HFFc6 (cell line): ENCODE data around the gene PDE4C. TPM values are rescaled to one million over a fixed set of nuclear protein-coding genes. Genes with fewer than 3 reads are reported as not detected.

ENCODE experiments used
- DNase-seq: peaks from one replicate; pipeline ENCODE4 v3.0.0-alpha.2; 2018
- H3K27ac Mint-ChIP-seq: 2 replicates; pipeline ENCODE4 v1.8.0; 2020; ENCODE audit warnings: mild to moderate bottlenecking, mixed read lengths
- H3K27me3 Mint-ChIP-seq: 2 replicates; pipeline ENCODE4 v1.8.0; 2021; ENCODE audit warnings: mild to moderate bottlenecking, moderate library complexity, mixed read lengths; ENCODE audit not compliant: insufficient read depth
- H3K36me3 Mint-ChIP-seq: 2 replicates; pipeline ENCODE4 v1.8.0; 2021; ENCODE audit warnings: low read depth, mixed read lengths
- H3K4me1 Mint-ChIP-seq: 2 replicates; pipeline ENCODE4 v1.8.0; 2020; ENCODE audit warnings: low read depth, mixed read lengths
- H3K4me3 Mint-ChIP-seq: 2 replicates; pipeline ENCODE4 v1.8.0; 2020; ENCODE audit warnings: mild to moderate bottlenecking, moderate library complexity, mixed read lengths
- H3K9me3 Mint-ChIP-seq: 2 replicates; pipeline ENCODE4 v1.8.0; 2020; ENCODE audit warnings: mild to moderate bottlenecking, mixed read lengths
- total RNA-seq, 6 experiments: library from RNA; stranded (reverse); fragmentation: NEBNext Ultra II Directional; extraction: Animal tissue kit (Norgen Biotek cat#: 25700); gene quantifications; 2 replicates in 1 of 6; 3 replicates in 5 of 6; pipeline ENCODE4 v1.2.3, GENCODE V29; 2021
- TF ChIP-seq, protein P1 (sequence below): fragments of 200-600 bp; sonication (generic); IDR thresholded peaks from 2 replicates; pipeline ENCODE4 v1.5.0; 2021; ENCODE audit warnings: antibody characterized with exemption, mild to moderate bottlenecking

The PDE4C gene
- total RNA-seq, 6 experiments from 2014 or later: 0.14 TPM; not detected in 5

DNA sequence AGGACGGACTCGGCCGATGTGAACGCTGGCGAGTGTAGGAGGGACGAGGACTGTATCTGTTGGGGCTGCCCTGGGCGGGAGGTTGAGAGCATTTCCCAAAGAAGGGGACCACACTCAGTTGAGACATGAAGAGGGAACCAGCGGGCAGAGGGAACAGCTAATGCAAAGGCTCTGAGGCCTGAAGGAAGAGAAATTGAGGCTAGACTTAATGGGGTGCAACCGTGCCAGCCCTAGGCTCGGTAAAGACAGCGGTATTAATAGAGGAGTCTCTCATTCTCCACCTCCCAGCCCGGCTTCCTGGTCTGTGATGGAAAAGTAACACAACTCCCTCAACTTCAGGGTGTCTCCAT is 32.1 kb downstream of the PDE4C start:
- no peak for DNase-seq
- H3K27ac Mint-ChIP-seq: peak overlapping the region; percentile 97
- H3K9me3 Mint-ChIP-seq: no peaks in the 10 kb centered on the region
- H3K27me3 Mint-ChIP-seq: peaks cover 10% of the 10 kb centered on the region
- peaks cover 18% of the 10 kb centered on the region for H3K4me1 Mint-ChIP-seq
- no peaks in the 10 kb centered on the region for H3K36me3 Mint-ChIP-seq
- peak overlapping the region; percentile 98 for H3K4me3 Mint-ChIP-seq
- TF ChIP-seq, protein P1, sequence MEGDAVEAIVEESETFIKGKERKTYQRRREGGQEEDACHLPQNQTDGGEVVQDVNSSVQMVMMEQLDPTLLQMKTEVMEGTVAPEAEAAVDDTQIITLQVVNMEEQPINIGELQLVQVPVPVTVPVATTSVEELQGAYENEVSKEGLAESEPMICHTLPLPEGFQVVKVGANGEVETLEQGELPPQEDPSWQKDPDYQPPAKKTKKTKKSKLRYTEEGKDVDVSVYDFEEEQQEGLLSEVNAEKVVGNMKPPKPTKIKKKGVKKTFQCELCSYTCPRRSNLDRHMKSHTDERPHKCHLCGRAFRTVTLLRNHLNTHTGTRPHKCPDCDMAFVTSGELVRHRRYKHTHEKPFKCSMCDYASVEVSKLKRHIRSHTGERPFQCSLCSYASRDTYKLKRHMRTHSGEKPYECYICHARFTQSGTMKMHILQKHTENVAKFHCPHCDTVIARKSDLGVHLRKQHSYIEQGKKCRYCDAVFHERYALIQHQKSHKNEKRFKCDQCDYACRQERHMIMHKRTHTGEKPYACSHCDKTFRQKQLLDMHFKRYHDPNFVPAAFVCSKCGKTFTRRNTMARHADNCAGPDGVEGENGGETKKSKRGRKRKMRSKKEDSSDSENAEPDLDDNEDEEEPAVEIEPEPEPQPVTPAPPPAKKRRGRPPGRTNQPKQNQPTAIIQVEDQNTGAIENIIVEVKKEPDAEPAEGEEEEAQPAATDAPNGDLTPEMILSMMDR: no peak

DNA sequence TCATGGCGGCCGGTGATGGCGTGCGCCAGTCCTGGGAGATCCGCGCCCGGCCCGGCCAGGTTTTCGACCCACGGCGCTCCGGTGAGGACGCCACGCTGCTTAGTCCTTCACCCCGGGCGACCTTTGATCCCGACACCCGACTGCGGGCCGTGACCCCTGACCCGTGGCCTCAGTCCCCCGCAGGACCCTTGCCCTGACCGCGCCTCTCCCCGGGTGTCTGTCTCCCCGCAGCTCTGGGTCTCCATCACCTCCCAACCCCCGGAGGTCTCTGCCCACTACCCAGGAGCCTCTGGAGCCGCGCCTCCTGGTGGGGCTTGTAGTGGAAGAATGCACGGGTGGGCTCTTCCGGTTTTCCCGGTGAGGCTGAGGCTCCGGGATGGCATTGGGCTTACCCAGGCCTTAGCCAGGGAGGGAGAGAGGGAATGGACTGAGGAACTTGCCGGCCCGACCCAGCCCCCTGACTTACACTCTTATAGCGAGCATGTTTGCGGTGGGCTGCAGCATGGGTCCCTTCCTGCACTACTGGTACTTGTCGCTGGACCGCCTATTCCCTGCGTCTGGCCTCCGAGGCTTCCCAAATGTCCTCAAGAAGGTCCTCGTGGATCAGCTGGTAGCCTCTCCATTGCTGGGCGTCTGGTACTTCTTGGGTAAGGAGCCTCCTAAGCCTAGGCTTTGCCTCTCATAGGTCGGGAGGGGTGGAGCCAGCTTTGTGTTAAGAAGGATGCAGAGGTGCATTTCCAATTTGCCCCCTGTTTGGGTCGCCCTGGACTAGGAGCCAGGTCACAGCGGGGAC is 32.7 kb downstream of the PDE4C start:
- Mint-ChIP-seq H3K4me1 (peaks cover 18% of the 10 kb centered on the region), H3K27me3 (peaks cover 11% of the 10 kb centered on the region), H3K36me3 (no peaks in the 10 kb centered on the region), H3K9me3 (no peaks in the 10 kb centered on the region), H3K27ac (peak overlapping the region; percentile 97), H3K4me3 (peak overlapping the region; percentile 98)
- TF ChIP-seq, protein P1: peak; percentile 43
- no peak for DNase-seq

DNA sequence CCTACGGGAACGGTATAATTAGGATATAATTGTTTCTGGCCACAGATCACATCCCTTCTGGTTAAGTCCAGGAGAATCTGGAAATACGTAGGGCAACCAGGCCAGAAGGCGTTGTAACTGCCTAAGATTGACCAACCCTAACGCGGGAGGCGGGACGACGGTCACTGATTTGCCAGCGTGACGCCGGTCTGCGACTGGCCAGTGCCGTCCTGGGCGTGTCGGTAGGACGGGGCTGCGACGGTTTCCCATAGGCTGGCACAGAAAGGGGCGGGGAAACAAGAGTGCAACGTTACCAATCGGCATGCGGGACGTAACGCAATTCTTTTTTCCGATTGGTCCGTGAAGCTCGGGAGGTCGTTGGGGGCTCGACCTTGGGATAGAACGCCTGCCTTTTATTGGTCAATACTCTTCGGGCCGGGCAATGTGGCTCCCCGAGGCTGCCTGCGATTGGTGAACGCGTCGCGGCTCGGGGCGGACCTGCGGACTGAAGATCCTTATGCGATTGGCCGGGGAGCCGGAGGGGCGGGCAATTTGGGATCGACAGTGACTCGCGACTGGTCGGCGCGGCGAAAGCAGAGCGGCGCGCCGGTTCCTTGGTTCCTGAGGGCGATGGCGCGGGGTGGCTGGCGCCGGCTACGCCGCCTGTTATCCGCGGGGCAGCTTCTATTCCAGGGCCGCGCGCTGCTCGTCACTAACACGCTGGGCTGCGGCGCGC is 33.4 kb downstream of the PDE4C start, which contains the start of gene MPV17L2:
Gene MPV17L2, plus strand, starts transcription at position 546 of the 715 bp plus-strand sequence. Its CDS starts 64 bp downstream, at position 610.
- Mint-ChIP-seq H3K36me3 (no peaks in the 10 kb centered on the region), H3K4me1 (peaks cover 18% of the 10 kb centered on the region), H3K27me3 (peaks cover 8% of the 10 kb centered on the region), H3K9me3 (no peaks in the 10 kb centered on the region), H3K4me3 (peak within 1 kb of the TSS; percentile 98), H3K27ac (peak within 1 kb of the TSS; percentile 97)
- TF ChIP-seq, protein P1: no peak
- peak; percentile 100 for DNase-seq

DNA sequence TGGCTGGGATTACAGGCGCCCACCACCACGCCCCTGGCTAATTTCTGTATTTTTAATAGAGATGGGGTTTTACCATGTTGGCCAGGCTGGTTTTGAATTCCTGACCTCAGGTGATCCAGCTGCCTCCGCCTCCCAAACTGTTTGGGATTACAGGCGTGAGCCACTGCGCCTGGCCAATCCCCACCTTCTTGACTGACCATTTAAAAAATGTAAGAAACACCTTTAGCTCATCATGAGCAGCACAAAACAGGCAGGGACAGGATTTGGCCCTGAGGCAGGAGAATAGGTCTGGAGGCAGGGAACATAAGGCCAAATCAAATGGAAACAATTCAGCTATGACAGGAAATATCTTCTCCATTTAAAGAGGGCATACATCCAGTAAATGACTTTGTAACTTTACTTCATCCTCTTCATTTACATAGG is 34.6 kb downstream of the PDE4C start:
- H3K4me1 Mint-ChIP-seq: peaks cover 18% of the 10 kb centered on the region
- no peak for DNase-seq
- peak overlapping the region; percentile 97 for H3K27ac Mint-ChIP-seq
- H3K4me3 Mint-ChIP-seq: peak overlapping the region; percentile 98
- TF ChIP-seq, protein P1: no peak
- H3K27me3 Mint-ChIP-seq: peaks cover 8% of the 10 kb centered on the region
- H3K9me3 Mint-ChIP-seq: no peaks in the 10 kb centered on the region
- no peaks in the 10 kb centered on the region for H3K36me3 Mint-ChIP-seq

DNA sequence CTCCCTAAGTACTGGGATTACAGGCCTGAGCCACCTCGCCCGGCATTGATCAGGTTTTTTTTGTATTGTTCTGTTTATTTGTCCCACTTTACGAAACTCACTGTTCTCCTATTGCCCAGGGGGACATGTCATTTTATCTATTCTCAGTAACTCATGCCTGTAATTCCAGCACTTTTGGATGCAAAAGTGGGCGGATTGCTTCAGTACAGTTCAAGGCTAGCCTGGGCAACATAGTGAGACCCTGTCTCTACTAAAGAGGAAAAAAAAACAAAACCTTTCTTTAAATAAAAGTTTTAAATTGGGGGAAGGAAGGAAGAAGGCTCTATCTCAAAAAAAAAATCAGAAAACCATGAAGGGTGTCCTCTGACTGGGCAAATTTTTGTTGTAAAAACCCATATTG is 36.0 kb downstream of the PDE4C start:
- TF ChIP-seq, protein P1: no peak
- Mint-ChIP-seq H3K36me3 (no peaks in the 10 kb centered on the region), H3K27me3 (peaks cover 9% of the 10 kb centered on the region), H3K27ac (no peak overlapping the region), H3K4me1 (peaks cover 18% of the 10 kb centered on the region), H3K4me3 (no peak overlapping the region), H3K9me3 (no peaks in the 10 kb centered on the region)
- no peak for DNase-seq
